Hepatocyte (in vitro differentiated cells): ENCODE measurements around the gene RPUSD4. TPM values are rescaled to one million over a fixed set of nuclear protein-coding genes. Genes with fewer than 3 reads are reported as not detected.

Experiments used
- DNase-seq: peaks from one replicate; pipeline ENCODE4 v3.0.0-alpha.2; 2016; ENCODE audit warnings: low spot score
- H2AFZ ChIP-seq: fragments of 200-600 bp; sonication (generic); 2 replicates; pipeline ENCODE4 v1.6.0; 2016; ENCODE audit warnings: antibody characterized with exemption, mild to moderate bottlenecking
- H3K27ac ChIP-seq: fragments of 200-600 bp; sonication (generic); 2 replicates; pipeline ENCODE4 v1.5.1; 2016; ENCODE audit warnings: mild to moderate bottlenecking
- H3K27me3 ChIP-seq: fragments of 200-600 bp; sonication (generic); 2 replicates; pipeline ENCODE4 v1.6.1; 2016
- H3K36me3 ChIP-seq: fragments of 200-600 bp; sonication (generic); replicated peaks from 2 replicates; pipeline ENCODE4 v1.5.1; 2016; ENCODE audit warnings: low read depth; ENCODE audit not compliant: insufficient read depth
- H3K4me1 ChIP-seq: fragments of 200-600 bp; sonication (generic); 2 replicates; pipeline ENCODE4 v1.5.1; 2016; ENCODE audit warnings: mild to moderate bottlenecking, moderate library complexity; ENCODE audit not compliant: insufficient read depth
- H3K4me2 ChIP-seq: fragments of 200-600 bp; sonication (generic); 2 replicates; pipeline ENCODE4 v1.6.0; 2016
- H3K4me3 ChIP-seq: fragments of 200-600 bp; sonication (generic); 2 replicates; pipeline ENCODE4 v1.5.1; 2016; ENCODE audit warnings: mild to moderate bottlenecking
- H3K79me2 ChIP-seq: fragments of 200-600 bp; sonication (generic); 2 replicates; pipeline ENCODE4 v1.6.0; 2017; ENCODE audit warnings: mild to moderate bottlenecking
- H3K9me2 ChIP-seq: fragments of 200-600 bp; sonication (generic); replicated peaks from 2 replicates; pipeline ENCODE4 v1.6.0; 2017; ENCODE audit warnings: mild to moderate bottlenecking; ENCODE audit not compliant: insufficient read depth
- H3K9me3 ChIP-seq: fragments of 200-600 bp; sonication (generic); 2 replicates; pipeline ENCODE4 v1.5.1; 2016; ENCODE audit warnings: low read depth, mild to moderate bottlenecking
- H4K20me1 ChIP-seq: fragments of 200-600 bp; sonication (generic); 2 replicates; pipeline ENCODE4 v1.6.0; 2016; ENCODE audit warnings: mild to moderate bottlenecking; ENCODE audit not compliant: insufficient read depth, poor library complexity, severe bottlenecking
- EZH2 ChIP-seq: fragments of 200-600 bp; sonication (generic); IDR thresholded peaks from 2 replicates; pipeline ENCODE4 v1.6.1; 2016; ENCODE audit warnings: antibody characterized with exemption, mild to moderate bottlenecking, borderline replicate concordance
- EZH2phosphoT487 ChIP-seq: fragments of 200-600 bp; sonication (generic); IDR thresholded peaks from one replicate; pipeline ENCODE4 v1.6.1; 2018; ENCODE audit warnings: antibody characterized with exemption, mild to moderate bottlenecking, low read depth, moderate library complexity; ENCODE audit not compliant: unreplicated experiment, severe bottlenecking
- WGBS: methylation state at CpG from one replicate; pipeline ENCODE4 v1.1.6; 2016; ENCODE audit warnings: low lambda C conversion rate; ENCODE audit errors: missing lambda C conversion rate; 5-methylcytosine and 5-hydroxymethylcytosine counted together
- polyA plus RNA-seq: library from polyadenylated mRNA; unstranded; fragments of >200 nt; fragmentation: Nextera tagmentation; extraction: Ambion mirVana; gene quantifications from 2 replicates; pipeline ENCODE4 v1.2.1, GENCODE V29; 2016
- small RNA-seq: library from RNA; depleted of rRNA; stranded (forward); fragments of <200 nt; gene quantifications from one replicate; pipeline ENCODE3, GENCODE V24; 2014
- total RNA-seq: library from RNA; depleted of rRNA; stranded (reverse); fragments of >200 nt; gene quantifications from 2 replicates; pipeline ENCODE4 v1.2.3, GENCODE V29; 2014
- TF ChIP-seq, protein P1 (sequence below): fragments of 200-600 bp; sonication (generic); IDR thresholded peaks from 2 replicates; pipeline ENCODE4 v1.5.1; 2016; ENCODE audit warnings: antibody characterized with exemption, mild to moderate bottlenecking; ENCODE audit not compliant: poor library complexity

Gene RPUSD4
- total and polyA plus RNA-seq, 2 experiments from 2014 or later = 16.5 to 26.4 TPM

DNA sequence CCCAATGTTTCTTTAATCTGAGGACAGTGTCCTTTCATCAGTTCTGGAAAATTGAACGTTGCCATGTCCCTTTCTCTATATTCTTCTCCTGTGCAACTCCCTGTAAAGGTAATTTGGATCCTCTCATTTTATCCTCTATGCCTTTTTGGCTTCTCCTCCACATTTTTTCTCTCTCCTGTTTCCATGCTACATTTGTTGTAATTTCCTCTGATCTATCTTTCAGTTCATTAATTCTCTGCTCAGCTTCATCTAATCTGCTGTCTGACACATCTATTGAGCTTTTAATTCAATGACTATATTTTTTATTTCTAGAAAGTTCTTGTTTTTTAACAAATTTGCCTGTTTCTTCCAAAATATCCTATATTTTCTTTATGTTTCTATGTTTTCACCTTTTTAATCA, 59.3 kb downstream of the RPUSD4 start:
- Histone ChIP-seq H3K27ac (no peak overlapping the region), H3K27me3 (no peaks in the 10 kb centered on the region), H3K4me2 (no peak overlapping the region), H3K4me3 (no peak overlapping the region), H3K4me1 (peaks cover 26% of the 10 kb centered on the region), H2AFZ (no peak overlapping the region), H3K79me2 (no peaks in the 10 kb centered on the region), H3K9me3 (no peaks in the 10 kb centered on the region), H3K9me2 (no peaks in the 10 kb centered on the region), H4K20me1 (no peaks in the 10 kb centered on the region), H3K36me3 (no peaks in the 10 kb centered on the region)
- no peak for DNase-seq
- WGBS = 84% methylated on average over 1 of the region's 1 CpG
- no peak for TF ChIP-seq EZH2
- TF ChIP-seq, protein P1, sequence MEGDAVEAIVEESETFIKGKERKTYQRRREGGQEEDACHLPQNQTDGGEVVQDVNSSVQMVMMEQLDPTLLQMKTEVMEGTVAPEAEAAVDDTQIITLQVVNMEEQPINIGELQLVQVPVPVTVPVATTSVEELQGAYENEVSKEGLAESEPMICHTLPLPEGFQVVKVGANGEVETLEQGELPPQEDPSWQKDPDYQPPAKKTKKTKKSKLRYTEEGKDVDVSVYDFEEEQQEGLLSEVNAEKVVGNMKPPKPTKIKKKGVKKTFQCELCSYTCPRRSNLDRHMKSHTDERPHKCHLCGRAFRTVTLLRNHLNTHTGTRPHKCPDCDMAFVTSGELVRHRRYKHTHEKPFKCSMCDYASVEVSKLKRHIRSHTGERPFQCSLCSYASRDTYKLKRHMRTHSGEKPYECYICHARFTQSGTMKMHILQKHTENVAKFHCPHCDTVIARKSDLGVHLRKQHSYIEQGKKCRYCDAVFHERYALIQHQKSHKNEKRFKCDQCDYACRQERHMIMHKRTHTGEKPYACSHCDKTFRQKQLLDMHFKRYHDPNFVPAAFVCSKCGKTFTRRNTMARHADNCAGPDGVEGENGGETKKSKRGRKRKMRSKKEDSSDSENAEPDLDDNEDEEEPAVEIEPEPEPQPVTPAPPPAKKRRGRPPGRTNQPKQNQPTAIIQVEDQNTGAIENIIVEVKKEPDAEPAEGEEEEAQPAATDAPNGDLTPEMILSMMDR = no peak
- TF ChIP-seq EZH2phosphoT487 = no peak

Small RNA genes within 50 kb of the gene (small RNA-seq; reads per million reads assigned to genes)
- gene AP001893.2 (not detected), gene RN7SL351P (not detected), gene RNU4-86P (not detected)

Other genes with a start within 250 kb of the RPUSD4 start
- 38.0 and 41.9 TPM in 2 replicates for gene CDON, start 148.8 kb downstream of the RPUSD4 start, total RNA-seq
- 17.5 and 25.0 TPM in 2 replicates for gene CDON, start 148.8 kb downstream of the RPUSD4 start, polyA plus RNA-seq
- gene FAM118B, start 132 bp upstream of the RPUSD4 start, total RNA-seq = 26.5 and 29.6 TPM in 2 replicates
- 22.1 and 35.2 TPM in 2 replicates for gene FAM118B, start 132 bp upstream of the RPUSD4 start, polyA plus RNA-seq
- 85.7 and 86.2 TPM in 2 replicates for gene SRPRA, start 57.2 kb upstream of the RPUSD4 start, total RNA-seq
- 80.4 and 83.4 TPM in 2 replicates for gene SRPRA, start 57.2 kb upstream of the RPUSD4 start, polyA plus RNA-seq
- gene FOXRED1, start 57.5 kb upstream of the RPUSD4 start, total RNA-seq = 33.1 and 46.1 TPM in 2 replicates
- gene FOXRED1, start 57.5 kb upstream of the RPUSD4 start, polyA plus RNA-seq = 28.8 and 37.4 TPM in 2 replicates
- 5.3 and 7.5 TPM in 2 replicates for gene TIRAP, start 71.4 kb upstream of the RPUSD4 start, total RNA-seq
- gene TIRAP, start 71.4 kb upstream of the RPUSD4 start, polyA plus RNA-seq = 3.2 and 6.4 TPM in 2 replicates
- gene DCPS, start 92.4 kb upstream of the RPUSD4 start, total RNA-seq = 6.5 and 6.9 TPM in 2 replicates
- 16.8 and 25.6 TPM in 2 replicates for gene DCPS, start 92.4 kb upstream of the RPUSD4 start, polyA plus RNA-seq
- gene ST3GAL4, start 144.0 kb upstream of the RPUSD4 start, total RNA-seq = 25.2 and 31.5 TPM in 2 replicates
- gene ST3GAL4, start 144.0 kb upstream of the RPUSD4 start, polyA plus RNA-seq = 31.0 and 33.5 TPM in 2 replicates